ENCODE data around the gene PKN2.
"Not testable (repeated sequence)": the region's sequence is repeated elsewhere in the genome, so short reads cannot be mapped to it uniquely, and the experiment has no call there.

Gene PKN2

DNA sequence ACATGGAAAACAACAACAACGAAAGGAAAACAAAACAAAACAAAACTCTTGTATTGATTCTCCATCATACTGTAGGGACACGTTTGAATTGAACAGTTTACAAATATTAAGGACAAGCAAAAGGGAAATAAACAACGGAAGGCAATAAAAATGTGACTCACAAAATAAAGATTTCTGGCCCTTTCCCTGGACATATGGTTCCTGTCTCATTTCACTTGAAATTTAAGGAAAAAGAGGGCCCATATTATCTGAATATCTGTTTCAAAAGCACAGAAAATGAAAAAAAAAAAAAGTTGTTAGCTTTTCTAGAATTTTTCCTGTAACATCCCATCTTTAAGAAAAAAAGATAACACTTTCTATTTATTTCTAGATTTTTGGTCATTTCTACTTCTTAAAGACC lies 3.6 kb upstream of the PKN2 start:
- no peak for DNase-seq

DNA sequence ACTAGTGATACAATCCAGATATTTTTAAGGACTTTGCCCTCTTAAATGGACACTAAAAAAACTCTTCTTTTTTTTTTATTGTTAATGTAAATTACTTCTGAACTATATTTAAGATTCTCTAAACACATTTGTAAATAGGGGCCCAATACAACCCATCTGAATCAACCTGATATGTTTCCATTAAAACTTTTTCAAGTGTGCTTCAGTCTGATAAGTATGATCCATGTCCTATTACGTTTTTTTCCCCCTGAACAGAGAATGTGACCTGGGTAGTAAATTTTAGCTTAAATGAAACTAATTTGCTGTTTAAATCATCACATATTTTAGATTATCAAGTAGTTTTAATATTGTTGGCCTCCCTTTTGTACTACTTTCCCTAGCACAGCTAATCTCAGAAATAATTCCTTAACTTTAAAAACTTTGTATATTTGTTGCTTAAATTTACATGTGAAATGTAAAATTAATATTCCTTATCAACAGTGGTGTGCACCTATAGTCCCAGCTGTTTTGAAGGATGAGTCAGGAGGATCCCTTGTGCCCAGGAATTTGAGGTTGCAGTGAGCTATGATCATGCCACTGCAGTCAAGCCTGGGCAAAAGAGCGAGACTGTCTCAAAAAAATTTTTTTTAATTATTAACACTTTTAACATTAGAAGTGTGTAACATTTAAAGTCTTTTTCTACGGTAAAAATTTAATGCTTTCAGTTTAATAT lies 3.0 kb upstream of the PKN2 start:
- DNase-seq, result no peak

DNA sequence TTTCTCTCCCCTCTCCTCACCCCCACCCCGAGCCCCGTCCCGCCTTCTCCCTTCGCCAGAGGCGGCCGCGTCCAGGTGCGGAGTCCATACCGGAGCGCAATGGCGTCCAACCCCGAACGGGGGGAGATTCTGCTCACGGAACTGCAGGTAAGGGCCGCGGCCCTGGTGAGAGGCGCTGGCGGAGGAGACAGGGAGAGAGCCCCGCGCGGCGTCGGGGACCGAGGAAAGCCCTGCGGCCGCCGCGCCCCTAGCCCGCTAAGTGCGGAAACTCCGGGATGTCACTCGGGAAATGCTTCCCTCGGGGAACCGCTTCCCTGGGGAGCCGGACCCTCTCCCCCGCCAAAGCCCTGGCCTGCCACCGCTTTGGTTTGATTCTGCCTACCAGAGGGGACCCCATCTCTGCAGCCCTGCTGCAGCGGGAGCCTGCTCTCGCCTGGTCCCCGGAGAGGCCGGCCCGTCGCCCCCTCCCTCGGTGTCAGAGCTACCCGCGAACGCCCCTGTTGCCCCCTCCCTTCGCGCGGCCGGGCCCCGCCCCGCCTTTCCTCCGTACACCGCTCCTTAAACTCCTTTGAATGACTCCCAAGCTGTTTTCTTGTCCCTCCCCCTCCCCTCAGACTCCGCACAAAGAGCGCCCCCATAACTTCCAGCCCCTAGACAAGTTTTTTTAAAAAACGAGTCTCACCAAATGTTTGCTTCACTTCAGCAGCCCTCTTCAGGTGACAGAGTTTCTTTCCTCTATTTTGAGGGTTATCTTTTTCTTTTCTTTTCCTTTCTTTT lies 597 bp downstream of the PKN2 start:
- peak; percentile 56 for DNase-seq

DNA sequence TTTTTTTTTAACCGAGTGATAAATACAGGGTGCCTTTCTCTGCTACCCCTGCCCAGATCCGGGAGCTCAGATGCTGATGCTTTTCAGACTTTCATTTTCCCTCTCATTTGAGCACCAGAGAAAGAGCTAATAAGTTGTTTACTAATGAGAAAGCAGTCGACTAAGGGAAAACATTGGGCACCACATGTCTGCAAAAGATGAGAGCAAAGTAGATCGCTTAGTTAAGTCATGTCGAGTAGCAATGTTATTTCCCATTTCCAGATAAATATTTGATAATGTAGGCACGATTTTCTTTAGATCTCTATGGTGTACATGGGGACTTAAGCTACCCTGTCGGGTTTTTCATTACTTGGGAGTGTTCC lies 1.2 kb downstream of the PKN2 start:
- DNase-seq, result no peak

DNA sequence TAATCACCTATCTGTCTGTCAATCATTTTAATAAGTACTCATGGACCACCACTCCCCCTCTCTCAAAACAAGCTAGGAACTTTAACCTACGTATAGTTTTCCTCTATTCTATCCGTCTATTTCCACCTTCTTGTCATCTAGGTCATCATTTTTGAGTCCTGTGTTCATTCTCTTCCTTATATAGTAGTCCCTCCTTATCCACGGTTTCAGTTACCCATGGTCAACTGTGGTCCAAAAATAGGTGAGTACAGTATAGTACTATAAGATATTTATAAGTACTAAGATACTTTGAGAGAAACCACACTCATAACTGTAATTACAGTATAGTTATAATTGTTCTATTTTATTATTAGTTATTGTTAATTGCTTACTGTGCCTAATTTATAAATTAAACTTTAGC lies 7.5 kb downstream of the PKN2 start:
- DNase-seq, result no peak

DNA sequence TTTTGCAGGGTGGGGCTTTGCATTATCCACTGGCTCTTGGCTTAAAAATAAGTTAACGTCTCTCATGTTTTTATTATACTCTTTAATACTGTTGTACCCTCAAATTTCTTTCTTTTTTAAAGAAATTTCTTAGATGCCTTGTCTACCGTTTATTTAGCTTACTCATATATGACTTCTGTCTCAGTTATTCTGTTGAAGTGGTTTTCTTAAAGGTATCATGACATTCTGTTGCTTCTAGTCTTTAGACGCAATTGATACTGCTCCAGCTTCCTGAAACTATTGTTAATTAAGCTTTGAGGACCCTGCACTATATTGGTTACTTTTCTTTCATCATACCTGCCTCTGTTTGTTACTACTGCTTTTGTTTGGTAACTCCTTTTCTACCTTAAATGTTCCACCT lies 11.7 kb downstream of the PKN2 start:
- no peak for DNase-seq

DNA sequence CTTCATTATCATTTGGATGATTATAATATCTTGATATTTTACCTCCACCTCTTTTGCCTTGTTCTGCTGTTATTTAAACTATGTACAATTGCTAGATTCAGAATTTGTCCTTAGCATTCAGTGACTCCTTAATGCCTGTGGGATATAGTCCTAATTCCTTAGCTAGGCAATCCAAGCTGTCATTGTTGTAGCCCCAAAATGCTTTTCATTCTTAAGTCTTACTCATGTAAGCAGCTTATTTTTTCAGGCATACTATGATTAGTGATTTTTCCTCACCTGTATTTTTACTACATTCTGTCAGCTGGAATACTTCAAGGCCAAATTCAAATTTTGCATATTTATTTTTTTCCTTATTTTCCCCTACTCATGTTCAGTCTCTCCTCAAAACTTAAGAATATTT lies 13.4 kb downstream of the PKN2 start:
- DNase-seq, result no peak

DNA sequence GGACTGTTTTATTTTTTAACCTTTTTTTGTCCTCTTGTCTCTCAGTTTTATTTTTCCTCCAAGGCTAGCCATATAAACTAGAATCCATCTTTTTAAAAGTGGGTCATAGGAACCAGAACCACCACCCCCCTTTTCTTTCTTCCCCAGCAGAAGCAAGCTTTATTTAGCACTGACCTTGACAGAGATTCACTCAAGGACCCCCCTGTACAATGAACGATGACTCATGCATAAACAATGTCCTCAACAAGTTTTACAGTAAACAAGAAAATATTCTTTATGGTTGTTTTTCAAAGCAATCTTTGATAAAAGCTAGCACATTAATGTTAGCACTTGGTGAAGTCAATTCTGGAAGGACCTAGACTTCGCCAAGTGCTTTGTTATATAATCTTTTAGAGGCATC lies 14.1 kb downstream of the PKN2 start:
- no peak for DNase-seq

DNA sequence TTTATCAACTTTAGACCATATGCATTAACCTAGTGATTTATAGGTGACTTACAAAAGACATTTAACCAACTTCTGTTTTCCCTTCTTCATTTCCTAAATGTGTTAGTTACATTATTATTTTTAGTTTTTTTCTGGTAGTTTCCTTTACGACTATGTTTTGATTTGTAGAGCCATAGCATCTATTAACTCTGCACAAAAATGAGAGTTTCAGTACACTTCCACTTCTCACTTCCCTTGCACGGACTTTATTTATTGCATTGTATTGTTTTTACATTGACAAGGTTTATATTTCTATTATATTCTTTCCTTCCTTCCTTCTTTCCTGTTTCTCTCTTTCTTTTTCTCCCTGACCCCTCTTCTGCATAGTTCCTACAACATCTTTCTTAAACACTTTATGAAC lies 14.7 kb downstream of the PKN2 start:
- DNase-seq, result no peak

DNA sequence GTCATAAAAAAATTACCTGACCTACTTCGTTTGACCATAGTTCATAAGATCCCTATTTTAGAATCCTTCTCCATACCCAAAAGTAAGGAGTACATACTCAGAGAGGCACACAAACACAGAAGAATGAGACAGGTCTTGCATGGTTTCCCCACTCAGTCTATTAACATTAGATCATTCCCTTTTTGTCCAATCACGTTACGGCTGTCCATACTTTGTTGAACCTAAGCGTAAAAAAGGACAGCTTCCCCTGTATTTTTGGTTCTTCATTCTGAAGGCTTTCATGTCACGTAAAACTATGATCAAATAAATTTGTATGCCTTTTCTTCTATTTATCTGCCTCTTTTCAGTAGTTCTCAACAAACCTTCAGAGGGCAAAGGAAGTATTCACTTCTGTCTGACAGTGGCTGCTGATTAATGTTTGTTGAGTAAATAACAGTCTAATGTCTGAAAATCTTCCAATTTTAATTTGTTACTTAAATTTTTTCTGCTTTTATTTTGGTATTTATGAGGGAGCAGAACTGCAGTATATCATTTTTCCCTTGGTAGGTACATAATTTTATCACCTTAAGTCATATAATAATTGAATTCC lies 16.4 kb downstream of the PKN2 start:
- no peak for DNase-seq

DNA sequence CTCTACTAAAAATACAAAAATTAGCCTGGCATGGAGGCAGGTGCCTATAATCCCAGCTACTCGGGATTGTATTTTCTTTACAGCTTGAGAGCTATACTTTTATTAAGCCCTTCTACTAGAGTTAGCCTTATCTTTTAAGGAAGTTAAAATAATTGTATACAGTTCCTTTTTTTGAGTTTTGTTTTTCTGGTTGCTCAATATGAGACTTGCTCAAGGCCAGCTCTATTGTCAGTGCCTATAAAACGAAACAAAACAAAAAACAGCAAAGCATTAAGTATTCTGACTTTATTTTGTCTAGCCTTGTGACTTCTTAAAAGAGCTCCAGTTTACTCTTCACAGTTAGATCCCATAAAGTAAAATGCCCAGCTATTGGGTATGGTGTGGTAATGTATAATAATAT lies 17.2 kb downstream of the PKN2 start:
- no peak for DNase-seq

DNA sequence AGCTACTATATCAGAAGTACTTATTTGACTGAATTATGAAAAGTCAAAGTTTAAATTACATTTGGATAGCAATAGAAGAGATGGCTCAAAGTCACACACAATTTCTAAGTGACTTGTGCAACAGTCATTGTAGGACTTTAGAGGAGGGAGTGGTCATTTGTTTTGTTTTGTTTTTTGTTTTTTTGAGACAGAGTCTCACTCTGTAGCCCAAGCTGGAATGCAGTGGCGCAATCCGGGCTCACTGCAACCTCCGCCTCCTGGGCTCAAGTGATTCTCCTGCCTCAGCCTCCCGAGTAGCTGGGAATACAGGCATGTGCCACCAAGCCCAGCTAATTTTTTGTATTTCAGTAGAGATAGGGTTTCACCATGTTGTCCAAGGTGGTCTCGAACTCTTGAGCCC lies 17.7 kb downstream of the PKN2 start:
- DNase-seq, result not testable (repeated sequence)

DNA sequence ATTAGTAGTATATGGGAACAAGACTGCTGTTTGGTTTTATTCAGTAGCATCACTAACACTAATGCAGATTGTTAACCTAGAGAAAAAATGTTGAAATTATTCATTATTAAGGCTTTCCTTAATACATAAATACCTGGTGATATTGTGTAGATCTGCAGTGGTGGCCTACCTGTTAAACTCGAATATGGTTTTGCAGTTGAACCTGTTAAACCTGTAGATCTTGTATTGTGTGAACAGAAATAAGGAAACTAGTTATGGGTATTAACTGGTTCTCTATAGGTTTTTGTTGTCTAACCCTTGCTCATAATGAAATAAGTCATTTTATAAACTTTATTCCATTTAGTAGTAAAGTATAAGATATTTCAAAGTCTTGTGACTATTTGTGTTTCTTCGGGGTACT lies 23.9 kb downstream of the PKN2 start:
- DNase-seq, result no peak

DNA sequence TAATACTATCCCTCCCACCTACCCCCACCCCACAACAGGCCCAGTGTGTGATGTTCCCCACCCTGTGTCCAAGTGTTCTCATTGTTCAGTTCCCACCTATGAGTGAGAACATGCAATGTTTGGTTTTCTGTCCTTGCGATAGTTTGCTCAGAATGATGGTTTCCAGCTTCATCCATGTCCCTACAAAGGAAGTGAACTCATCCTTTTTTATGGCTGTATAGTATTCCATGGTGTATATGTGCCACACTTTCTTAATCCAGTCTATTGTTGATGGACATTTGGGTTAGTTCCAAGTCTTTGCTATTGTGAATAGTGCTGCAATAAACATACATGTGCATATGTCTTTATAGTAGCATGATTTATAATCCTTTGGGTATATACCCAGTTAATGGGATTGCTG lies 28.8 kb downstream of the PKN2 start:
- not testable (repeated sequence) for DNase-seq

DNA sequence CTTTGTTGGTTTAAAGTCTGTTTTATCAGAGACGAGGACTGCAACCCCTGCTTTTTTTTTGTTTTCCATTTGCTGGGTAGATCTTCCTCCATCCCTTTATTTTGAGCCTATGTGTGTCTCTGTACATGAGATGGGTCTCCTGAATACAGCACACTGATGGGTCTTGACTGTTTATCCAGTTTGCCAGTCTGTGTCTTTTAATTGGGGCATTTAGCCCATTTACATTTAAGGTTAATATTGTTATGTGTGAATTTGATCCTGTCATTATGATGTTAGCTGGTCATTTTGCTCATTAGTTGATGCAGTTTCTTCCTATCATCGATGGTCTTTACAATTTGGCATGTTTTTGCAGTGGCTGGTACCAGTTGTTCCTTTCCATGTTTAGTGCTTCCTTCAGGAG lies 32.5 kb downstream of the PKN2 start:
- not testable (repeated sequence) for DNase-seq

DNA sequence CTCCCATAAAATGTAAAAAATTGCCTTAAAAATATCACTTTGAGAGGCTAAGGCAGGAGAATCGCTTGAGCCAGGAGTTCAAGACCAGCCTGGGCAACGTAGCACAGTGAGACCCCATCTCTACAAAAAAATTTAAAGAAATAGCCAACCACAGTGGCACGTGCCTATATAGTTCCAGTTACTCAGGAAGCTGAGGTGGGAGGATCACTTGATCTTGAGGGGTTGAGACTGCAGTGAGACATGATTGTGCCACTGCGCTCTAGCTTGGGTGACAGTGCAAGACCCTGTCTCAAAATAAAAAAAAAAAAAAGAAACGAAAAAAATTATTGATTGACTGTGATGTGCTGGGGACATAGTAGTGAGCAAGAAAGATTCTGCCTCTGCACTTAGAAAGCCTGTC lies 38.4 kb downstream of the PKN2 start:
- no peak for DNase-seq

DNA sequence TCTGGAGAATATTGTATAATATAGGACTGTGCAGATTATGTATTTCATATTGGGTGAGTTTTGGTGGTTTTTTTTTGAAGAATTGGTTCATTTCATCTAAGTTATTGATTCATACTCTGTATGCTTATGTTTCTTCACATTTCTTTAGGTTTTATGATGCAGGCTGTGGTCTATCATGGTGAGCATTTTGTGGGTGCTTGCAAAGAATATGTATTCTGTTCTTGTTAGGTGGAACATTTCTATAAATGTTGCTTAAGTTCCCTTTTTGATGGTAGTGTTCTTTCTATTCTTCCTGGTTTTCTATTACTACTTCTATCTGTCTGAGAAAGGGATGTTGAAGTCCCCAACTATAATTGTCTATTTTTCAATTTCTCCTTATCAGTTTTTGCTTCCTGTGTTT lies 42.6 kb downstream of the PKN2 start:
- no peak for DNase-seq

DNA sequence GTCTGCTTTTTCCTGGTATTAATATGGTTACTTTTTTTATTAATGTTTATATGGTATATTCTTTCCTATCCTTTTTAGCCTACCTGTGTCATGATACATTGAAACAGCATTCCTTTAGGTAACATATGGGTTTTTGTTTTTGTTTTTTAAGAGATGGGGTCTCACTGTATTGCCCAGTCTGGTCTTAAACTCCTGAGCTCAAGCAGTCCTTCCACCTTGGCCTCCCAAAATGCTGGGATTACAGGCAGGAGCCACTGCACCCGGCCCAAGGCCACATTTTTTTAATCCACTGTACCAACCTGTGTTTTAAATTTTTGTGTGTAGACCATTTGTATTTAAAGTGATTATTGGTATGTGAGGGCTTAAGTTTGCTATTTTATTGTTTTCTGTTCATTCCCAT lies 43.1 kb downstream of the PKN2 start:
- DNase-seq, result no peak

DNA sequence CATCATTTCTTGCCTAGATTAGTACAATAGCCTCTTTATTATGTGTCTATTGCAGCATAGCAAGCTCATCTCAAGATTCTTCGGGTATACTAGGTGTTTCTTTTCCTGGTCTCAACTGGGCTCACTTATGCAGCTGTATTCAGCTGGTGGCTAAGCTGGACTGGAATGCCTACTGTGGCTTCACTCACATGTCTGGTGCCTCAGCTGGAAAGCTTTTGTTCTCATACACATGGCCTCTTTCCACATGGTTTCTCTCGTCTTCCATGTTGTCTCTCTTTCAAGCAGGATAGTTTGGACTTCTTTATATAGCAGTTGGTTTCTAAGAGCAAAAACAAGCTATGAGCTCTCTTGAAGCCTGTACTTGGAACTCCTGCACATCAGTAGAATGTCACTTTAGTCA lies 45.2 kb downstream of the PKN2 start:
- DNase-seq, result no peak

DNA sequence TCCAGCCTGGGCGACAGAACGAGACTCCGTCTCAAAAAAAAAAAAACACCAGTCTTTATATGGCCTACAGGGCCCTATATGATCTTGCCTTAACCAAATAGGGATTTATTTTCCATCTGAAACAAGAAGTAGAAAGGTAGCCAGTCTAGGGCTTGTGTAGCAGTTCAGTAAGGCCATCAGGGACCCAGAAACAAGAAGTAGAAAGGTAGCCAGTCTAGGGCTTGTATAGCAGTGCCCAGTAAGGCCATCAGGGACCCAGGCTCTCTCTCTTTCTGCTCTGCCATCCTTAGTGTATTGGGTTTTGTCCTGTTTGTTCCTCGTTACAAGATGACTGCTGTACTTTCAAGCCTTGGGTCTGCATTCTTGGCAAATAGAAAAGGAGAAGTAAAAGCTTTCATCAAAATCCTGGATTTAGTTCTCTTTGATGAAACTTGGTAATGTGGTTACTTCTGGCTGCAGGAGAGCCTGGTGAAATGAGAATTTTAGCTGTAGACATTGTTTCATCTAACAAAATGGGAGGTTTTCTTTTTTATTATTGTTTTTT lies 46.1 kb downstream of the PKN2 start:
- no peak for DNase-seq

DNA sequence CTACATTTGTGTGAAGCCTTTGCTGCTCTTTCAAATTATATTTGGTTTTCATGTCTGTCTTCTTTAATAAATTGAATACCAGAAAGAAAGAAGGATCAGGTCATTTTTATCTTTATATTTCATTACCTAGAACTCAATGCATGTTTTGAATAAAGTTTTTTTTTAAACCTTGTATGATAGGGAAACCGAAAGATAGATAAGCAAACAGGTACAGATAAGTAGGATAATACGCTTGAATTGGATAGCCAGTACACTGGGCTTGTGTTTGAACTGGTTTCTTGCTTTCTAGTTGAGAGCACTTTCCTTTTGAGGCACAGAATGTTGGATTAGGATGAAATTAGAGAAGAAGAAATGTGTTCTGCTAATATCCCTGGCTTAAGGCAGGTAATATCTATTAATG lies 46.9 kb downstream of the PKN2 start:
- no peak for DNase-seq

DNA sequence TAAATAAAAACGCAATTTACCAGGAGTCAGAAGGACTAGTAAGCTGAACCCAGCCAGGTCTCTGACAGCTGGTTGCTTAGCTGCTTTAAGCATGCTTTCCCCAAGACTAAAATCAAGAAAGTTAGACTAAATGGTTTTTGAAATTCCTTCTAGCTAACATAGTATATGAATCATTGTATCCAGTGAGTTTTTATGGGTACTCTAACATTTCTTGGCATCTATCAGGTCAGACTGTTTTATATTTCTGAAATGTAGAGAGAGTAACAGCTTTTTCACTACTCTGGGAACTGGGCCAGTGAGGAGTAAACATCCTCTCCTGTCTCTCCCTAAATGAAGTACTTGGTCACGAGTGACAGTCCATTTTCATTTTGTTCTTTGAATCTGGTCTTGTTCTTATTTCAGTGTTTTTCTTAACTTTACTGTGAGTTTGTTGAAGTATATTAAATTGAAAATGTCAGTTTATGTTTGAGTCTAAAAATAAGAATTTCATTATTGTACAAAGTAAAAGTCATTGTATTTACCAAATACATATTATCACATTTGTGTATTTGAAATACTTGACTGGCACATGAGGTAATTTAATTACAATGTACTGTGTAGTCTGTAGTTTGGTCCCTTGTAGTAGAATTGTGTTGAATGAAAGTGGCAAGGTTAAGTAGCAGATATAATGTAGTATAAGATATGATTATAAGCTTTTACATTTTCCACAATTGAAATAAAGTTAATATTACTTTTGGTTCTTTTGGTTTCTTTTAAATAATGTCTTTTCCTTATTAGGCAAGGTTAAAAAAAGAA lies 47.6 kb downstream of the PKN2 start:
- DNase-seq, result peak; percentile 44

DNA sequence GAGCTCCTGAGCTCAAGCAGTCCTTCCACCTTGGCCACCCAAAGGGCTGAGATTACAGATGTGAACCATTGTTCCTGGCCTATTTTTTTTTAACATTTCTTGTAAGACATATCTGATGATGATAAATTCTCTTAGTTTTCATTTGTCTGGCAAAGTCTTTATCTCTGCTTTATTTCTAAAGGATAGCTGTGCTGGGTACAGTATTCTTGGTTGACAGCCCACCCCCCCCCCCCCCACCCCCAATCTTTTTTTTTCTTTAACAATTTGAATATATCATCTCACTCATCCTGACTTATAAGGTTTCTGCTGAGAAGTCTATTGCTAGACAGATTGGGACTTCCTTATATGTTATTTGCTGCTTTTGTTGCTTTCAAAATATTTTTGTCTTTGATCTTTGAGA lies 51.3 kb downstream of the PKN2 start:
- DNase-seq, result no peak

All from DMS 273 treated with DMSO at 0.1 percent for 48 hours (cell line).